AML-193 (cell line): ENCODE data around the gene SERTAD1.

Source experiments
- DNase-seq, 2 experiments: peaks; one replicate each; lab custom pipeline; 2025; lab: John Stamatoyannopoulos, UW

The SERTAD1 gene

GRCh38 chr19:40378509-40378908, 47.3 kb downstream of the SERTAD1 start:
- DNase-seq, result no peak

GRCh38 chr19:40377876-40378385, 47.9 kb downstream of the SERTAD1 start:
- DNase-seq, result no peak

- no peak for DNase-seq
These were observed 49.4 kb downstream of the SERTAD1 start for GRCh38 chr19:40376286-40376862.

GRCh38 chr19:40374084-40374483, 51.7 kb downstream of the SERTAD1 start:
- DNase-seq, result no peak

- no peak for DNase-seq
These were observed 54.0 kb downstream of the SERTAD1 start for GRCh38 chr19:40371802-40372122.
